Measurements from ENCODE around the gene OBSCN.

The OBSCN gene

DNA sequence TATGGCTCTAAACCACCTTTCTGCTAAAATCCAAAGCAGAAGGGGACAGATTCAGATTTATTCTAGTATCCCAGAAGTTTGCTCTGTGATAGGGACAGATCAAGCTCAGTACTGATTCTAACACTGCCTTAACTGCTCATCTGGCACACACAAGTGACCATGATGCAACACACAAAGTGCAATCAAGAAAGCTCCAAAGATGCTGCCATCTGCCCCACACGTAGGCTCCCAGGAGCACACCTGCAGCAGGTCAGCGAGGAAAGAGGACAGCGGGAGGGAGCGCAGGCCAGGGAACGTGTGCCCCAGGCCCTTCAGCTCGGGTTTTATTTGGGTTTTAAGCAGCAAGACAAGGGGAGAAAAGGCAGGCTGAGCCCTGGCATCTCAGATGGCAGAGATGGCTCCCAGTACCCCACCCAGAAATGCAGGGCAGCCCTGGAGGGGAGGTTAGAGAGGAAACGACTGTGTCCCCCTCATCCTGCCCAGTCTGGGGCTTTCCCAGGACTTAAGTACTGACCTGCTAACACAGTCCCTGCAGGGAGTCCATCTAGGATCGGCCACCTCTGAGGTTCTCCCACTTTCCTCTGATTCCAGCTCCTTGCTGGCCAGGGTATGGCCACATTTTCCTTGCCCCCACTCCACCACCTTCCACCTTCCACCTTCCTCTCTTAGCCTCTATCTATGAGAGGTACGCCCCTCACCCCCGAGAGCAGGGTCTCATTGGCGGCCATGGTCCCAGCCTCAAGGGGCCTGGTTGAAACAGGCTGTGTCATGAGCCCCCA is 197.5 kb downstream of the OBSCN start:
- DNase-seq, result no peak

DNA sequence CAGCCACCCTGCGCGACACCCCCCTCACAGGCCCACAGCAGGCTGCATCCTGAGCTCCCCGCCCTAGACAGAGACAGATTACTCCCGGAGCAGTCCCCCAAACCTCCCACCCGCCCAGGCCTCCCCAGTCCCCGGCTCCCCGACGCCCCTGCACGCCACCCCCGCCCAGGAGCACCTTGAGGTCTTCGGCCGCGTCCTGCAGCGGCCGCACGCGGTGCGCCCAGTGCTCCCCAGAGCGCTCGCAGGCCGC is 198.1 kb downstream of the OBSCN start:
- no peak for DNase-seq

DNA sequence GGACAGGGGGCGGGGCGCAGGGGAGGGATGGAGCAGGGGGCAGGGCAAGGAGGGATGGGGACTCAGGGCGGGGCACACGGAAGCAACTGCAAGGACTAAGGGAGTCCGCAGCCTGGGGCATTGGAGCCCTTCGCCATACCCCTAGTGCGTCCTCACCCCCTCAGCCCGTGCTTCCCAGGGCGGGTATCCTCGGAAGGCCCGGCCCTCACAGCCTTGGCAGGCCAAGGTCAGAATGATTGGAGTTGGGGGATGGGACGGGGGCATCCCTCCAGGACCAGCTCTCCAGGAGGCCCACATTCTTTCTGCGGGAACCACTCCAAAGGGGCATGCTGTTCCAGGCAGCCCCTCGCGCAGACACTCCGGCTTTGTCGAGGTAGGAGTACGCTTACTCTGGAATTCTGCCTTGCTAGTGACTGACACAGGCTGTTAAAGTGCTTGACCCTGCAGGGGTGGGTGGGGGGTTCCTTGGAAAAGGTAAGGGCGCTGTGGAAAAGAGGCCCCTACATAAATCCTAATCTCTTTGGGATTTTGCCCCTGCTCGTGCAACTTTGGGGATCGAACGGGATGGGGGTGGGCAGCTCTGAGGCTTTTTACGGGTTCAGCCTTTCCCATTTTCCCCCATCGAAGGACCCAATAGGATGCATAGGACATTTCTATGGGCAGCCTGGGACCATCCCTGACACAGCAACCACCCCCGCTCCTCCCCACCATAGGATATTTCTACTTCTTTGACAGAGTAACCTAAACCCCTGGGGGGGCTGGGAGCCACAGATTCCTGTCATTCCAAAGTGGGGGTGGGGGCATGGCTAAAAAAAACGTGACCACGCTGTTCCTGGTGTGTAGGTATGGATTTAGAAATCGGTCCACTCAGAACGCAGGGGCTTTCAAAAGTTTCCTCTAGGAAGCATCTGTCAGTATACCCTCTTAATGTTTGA is 199.5 kb downstream of the OBSCN start:
- no peak for DNase-seq

DNA sequence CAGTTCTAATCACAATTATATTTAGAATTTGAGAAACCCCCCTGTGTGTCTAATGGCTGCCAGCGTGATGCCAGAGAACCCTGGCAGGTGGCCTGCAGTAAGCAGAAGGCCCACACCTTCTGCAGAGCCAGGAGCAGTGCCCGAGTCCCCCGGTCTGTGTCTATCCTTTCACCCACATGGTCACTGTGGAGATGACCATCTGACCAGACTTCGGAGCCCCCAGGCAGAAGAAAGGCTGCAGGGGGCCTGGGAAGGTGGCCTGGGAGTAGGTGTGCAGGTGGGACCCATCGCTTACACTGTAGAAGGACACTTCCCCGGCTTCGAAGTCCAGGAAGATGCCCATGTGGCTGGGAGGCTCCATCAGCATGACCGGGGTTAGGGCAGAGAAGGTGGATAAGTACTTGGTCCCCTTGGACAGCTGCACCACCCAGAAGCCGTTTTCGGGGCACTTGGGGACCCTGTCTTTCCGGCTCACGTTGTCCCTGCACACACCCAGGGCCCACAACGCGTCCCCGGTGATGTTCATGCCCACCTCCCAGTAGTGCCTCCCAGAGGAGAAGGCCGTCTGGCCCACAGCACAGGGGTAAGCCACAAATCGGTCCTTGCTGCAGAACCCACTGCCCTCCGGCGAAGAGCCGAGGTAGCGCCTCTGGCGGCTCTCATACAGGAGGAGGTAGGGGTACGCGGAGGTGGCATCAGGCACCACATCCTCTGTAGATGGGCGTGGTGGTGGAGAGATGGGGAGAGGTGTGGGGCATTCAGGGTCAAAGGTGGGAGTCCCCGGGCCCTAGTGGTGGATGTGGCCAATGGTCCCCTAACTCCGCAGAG is 200.4 kb downstream of the OBSCN start:
- no peak for DNase-seq

DNA sequence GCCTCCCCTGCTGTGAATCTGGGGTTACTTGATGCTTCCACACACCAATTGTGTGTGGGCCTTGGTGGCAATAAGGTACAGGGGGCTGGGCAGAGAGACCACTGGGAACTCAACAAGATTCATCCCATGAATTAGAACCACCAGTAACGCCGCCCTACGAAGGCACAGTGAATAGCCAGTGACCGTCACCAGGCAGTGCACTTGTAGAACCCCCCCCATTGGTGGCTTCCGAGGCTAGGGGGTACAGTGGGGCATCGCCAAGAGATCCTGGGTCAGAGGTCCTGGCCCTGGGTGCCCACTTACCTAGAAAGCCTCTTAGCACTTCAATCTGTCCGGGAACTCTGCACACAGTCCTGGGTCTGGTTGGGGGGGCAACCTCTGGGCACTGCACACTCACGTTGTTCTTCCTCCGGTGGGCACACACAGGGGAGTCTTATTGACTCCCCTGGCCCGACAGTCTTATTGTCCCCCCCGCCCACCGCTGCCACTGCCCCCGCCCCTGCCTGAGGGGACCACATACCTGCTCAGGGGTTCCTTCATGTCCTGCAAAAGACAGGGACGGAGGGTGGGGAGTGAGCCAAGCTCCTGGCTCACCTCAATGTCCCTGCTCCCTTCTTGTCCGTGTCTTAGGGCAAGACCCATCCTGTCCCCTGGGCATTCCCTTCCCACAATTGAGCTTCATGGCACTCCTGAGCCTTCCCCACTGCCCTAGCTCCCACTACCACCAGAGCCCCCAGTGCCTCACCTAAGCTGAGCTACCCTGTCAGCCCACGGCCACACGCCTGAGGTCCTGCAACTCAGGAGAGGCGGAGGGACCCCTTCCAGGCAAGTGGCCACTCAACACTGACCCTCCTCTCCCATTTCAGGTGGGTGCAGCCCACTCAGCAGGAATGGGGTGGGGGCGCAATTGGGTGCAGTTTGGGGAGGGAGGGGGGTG is 201.3 kb downstream of the OBSCN start:
- DNase-seq, result no peak

DNA sequence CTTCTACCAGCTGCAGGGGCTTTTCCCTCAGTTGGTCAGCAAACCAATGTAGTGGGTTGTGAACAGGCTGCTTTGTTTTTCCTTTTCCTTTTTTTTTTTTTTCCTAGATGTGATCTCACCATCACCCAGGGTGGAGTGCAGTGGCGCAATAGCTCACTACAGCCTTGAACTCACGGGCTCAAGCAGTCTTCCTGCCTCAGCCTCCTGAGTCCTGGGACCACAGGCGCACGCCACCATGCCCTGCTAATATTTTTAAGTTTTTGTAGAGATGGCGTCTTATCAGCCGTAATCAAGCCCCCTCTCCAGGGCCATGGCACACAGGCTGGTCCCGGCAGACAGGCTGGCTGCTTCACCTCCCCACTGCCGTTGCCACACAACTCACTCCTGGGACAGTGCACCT is 202.2 kb downstream of the OBSCN start:
- no peak for DNase-seq

DNA sequence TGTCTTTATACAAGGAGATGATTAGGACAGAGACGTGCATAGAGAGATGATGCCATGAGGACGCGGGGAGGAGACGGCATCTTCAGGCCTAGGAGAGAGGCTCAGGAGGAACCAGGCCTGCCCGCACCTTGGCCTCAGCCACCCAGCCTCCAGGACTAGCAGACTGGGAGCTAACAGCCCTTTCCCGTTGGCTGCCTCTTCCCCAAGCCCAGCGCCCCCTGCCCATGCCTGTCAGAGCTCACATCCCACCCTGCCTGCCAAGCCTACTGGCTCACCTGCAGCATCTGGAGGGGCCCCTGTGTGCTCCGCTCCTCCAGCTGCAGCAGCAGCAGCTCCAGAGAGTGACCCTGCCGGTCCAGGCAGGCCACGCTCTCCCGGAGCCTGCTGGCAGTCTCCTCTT is 202.8 kb downstream of the OBSCN start:
- no peak for DNase-seq

DNA sequence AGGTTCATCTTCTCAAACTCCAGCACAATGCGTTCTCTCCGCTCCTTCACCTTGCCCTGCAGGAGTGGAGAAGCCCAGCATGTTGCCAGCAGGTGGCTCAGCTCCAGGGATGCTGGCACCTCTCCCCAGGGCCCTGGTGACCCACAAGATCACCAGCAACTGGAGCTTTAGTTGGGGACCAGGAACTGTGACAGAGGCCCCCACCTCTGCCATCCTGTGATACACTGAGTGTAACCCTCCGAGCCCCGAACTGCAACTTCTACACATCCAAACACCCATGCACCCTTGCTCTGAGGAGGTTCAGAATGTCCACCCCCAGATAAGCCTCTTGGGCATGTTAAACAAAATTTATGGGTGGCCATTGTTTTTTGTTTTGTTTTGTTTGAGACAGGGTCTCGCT is 203.3 kb downstream of the OBSCN start:
- DNase-seq, result no peak

DNA sequence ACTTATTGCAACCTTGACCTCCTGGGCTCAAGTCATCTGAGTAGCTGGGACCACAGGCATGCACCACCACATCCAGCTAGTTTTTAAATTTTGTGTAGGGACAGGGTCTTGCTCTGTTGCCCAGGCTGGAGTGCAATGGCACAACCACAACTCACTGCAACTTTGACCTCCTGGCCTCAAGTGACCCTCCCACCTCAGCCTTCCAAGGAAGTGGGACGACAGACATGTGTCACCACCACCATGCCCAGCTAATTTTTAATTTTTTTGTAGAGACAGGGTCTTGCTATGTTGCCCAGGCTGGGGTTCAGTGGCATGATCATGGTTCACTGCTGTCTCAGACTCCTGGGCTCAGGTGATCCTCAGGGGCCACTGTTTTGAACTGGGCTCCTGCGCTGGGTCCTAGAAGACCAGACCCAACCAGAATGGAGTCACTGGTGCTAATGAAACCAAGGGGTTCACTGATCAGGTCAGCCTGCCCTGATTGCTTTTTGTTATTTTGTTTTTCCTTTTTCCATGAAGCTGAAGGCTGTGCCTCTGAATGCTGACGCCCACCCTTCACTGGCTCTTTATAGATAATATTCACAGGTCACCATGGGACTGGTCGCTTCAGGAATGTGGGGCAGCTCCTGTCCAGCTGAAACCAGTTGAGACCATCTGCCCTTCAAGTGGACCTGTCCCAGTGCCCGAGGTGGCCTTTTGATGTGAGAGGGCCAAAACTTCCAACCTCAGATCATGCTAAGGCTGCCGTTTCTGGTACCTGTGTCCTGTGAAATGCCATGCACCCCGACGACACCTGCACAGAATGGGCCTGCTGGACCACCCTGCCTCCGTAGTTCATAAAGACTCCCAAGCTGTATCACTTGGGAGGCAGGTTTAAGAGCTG is 203.9 kb downstream of the OBSCN start:
- DNase-seq, result no peak

DNA sequence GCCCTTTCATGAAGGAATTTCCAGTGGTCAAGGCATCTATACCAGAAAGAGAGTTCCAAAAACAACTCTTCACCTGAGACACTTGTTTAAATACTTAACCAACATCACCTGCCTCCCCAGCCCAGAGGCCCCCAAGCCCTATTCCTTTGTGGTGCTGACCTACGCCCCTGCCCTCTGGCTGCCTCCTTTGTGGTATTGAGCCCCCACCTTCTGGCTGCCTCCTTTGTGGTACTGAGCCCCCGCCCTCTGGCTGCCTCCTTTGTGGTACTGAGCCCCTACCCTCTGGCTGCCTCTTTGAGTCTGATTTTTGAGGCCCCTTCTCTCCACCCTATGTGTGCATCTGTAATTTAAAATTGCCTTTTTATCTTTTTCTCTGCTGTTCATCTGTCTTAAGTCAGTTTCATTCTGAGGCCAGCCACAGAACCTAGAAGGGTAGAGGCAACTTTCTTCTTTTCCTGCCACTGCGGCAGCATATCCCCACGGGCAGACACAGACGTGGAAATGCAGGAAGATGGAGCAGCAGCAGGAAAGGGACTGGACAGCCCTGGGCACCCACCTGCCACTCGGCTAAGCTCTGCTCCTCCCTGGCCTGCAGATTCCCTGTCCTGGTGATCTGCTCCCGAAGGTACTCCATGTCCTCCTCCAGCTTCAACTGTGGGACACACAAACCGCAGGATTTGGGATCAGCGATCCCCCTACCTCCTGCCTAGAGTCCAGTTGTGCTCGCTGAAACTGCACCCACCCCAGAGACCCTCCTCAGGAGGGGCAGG is 205.6 kb downstream of the OBSCN start:
- no peak for DNase-seq

DNA sequence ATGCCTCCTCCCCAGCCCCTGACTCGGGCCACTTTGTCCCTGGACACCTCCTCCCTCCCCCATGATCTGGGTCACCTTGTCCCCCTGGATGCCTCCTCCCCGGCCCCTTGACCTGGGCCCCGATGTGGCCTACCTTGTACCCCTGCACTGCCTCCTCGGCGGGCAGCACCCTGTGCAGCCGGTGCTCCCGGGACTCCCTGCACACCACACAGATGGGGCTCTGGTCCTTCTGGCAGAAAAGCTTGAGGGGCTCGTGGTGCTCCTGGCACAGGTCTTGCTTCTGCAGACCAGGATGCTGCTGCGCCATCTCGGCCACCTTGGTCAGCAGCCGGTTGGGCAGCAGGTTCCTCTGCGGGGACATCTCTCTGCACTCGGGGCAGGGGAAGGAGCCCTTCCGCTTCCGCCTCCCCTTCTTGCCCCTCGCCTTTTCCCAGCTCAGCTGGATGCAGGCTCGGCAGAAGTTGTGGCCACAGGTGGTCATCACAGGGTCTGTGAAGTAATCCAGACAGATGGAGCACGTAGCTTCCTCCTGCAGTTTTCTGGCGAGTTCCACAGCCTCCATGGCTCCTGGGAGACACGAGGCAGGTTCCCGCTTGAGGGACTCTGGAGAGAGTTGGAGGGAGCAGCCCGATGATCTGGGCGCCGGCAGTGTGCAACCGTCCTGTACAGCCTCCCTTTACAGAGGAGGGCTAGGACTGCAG is 206.8 kb downstream of the OBSCN start:
- no peak for DNase-seq

DNA sequence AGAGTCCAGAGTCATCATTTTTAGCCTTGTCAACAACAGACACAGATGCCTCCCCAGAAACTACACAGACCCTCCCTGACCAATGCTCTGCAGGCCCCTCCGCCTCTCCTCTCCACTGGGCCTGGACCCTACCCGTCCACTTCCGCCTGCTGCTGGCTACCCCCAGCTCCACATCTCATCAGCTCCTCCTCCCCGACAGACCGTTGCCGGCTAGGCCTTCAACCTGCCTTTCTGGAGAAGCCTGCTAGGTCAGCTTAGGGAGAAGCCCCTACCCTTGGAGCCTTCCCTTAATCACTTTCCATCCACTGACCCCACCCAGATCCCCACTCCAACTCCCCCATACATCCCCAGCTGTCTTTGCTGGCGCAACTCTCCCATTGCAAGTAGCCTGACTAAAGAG is 207.4 kb downstream of the OBSCN start:
- no peak for DNase-seq

DNA sequence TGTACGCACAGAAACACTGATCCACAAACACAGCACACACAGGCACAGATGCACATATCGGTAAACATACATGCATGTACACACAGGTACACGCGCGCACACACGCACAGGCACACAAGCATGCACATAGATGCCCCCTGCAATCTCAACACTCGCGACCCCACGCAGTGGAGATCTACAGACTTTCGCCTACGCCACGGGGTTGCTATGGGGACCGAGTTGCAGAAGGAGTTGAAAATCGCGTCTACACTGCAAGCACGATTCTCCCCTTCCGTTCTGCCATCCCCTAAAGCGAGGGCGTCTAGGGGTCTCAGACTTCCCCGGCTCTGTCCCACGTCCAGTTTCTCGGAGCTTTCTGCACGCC is 208.0 kb downstream of the OBSCN start:
- DNase-seq, result no peak

DNA sequence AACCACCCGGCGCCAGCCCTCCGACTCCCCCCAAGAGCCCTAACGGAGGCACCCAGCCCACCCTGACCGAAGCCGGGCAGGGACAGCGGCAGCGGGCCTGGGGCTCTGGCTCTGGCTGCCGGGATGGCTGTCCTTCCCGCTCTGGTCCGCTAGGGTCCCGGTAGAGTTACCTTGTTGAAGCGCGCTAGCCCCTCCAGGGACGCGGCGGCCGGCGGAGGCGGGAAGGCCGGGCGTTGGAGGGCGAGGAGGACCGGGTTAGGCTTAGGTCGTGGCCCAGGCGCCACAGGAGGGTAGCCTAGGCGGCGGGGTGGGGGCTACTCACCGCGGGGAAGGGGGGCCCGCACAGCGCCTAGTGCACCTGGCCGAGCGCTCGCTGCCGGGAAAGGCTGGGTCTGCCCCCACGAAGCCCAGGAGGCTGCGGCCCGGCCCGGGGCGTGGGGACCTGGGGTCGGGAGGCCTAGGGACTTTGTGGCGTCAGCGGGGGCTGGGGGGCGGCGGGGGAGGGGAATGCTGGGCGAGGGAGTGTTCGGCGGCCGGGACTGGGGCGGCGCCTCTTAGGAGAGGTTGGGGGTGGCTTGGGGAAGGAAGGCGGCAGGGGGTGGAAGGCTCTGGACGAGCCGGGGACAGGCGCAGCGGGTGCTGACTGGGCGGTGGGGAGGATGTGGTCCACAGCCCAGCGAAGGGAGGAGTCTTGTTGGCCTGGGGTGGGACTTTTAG is 208.5 kb downstream of the OBSCN start, which contains the start of gene TRIM17:
TRIM17 (minus strand) TSS at position 645 of the 717 bp plus-strand sequence. CDS start 1,789 bp downstream, outside the sequence.
- peak in 3 of 5 donors; percentile 27 to 43 (median 31) for DNase-seq

DNA sequence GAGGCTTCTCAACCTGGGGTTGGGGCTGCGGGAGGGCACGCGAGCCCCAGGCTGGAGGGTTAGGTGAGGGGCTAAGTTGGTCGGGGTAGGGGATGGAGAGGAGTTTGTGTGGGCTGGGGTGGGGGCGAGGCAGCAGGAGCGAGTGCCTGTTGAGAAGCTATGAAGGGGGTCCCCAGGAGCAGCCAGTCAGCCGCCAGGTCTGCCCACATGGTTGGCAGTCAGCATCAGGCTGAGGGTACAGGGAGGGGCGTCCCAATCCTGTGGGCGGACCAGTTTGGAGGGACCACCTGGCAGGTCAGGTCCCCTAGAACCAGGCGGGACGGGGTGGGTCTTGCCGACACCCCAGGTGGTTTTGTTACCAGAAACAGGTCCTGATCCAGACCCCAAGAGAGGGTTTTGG is 209.2 kb downstream of the OBSCN start:
- DNase-seq, result no peak

DNA sequence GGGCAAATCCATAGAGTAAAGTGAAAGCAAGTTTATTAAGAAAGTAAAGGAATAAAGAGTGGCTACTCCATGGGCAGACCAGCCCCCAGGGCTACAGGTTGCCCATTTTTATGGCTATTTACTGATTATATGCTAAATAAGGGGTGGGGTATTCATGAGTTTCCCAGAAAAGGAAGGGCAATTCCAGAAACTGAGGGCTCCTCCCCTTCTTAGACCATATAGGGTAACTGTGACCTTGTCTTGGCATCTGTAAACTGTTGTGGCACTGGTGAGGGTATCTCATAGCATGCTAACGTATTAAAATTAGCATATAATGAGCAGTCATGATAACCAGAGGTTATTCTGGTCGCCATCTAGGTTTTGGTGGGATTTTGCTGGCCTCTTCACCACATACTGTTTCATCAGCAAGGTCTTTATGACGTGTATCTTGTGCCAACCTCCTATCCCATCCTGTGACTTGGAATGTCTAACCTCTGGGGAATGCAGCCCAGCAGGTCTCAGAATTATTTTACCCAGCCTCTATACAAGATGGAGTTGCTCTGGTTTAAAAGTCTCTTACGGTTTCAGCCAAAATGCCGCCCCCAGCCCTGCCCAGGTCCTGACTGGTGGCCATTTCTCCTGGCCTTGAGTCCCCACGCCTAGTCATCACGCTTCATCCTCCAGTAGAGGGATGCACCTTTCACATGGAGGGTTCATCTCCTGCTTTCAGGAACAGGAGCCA is 209.8 kb downstream of the OBSCN start:
- peak in 1 of 5 donors; percentile 15 for DNase-seq

DNA sequence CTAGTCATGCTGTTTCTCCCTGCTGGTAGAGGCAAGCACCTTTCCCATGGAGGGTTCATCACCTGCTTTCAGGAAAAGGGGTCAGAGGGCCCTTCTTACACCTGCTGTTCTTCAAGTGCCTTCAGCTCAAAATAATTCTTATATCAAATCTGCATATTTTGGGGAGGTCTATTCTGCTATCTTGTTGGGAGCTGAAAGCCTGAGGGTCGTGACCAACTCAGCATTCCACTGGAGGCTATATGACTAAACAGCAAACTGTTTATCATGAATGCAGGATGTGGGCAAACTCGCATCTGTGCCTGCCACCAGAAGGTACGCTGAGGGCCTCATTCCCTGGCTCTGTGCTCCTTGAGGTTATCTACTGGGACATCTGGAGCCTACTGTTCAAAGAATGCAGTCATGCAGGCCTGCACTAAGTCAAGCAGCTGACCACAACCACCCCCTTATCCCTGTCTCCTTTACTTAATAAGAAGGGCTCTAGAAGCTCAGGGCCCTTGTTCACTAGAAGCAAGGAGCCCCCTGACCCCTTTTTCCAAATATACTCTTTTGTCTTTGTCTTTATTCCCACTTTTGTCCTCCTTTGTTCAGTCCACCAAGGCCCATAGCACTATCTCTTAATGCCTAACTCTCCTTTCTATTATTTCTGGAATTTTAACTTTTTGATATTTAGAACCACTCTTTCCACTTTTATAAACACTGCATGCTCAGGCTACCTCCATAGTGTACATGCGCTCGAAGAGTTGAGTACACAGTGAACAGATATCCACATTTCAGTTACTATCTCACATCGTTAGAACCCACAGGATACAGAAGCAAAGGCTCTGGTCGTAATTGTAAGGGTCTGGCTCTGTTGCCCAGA is 213.4 kb downstream of the OBSCN start:
- no peak for DNase-seq
